HepG2 (cell line): ENCODE results near the gene SKI. TPM values are rescaled to one million over a fixed set of nuclear protein-coding genes. Genes with fewer than 3 reads are reported as not detected.

Source experiments
- DNMT1 ChIP-seq: sonication (generic); formaldehyde crosslinking; IDR thresholded peaks from 2 replicates; pipeline ENCODE4 v1.5.1; 2020; ENCODE audit warnings: mild to moderate bottlenecking, missing genetic modification reagents
- EEA1 ChIP-seq: sonication (generic); formaldehyde crosslinking; IDR thresholded peaks from 2 replicates; pipeline ENCODE4 v1.5.1; 2020; ENCODE audit warnings: mild to moderate bottlenecking, missing genetic modification reagents, borderline replicate concordance
- HNF4G ChIP-seq, 2 experiments: sonication (generic) in 1 of 2; formaldehyde crosslinking in 1 of 2; IDR thresholded peaks; 2 replicates each; pipeline versions ENCODE4 v1.4.0 to v1.6.1; 2011 to 2020; ENCODE audit warnings: borderline replicate concordance in 2 of 2, low read depth in 2 of 2, mild to moderate bottlenecking in 2 of 2, low read length in 1 of 2, missing genetic modification reagents in 1 of 2, moderate library complexity in 1 of 2
- JUND ChIP-seq: sonication (generic); formaldehyde crosslinking; IDR thresholded peaks from 2 replicates; pipeline ENCODE4 v1.8.0; 2022; ENCODE audit warnings: mild to moderate bottlenecking, missing genetic modification reagents
- RAD51 ChIP-seq: fragments of 450-650 bp; IDR thresholded peaks from 2 replicates; pipeline ENCODE4 v1.6.1; 2016; ENCODE audit warnings: borderline replicate concordance
- ZBTB49 ChIP-seq: sonication (generic); formaldehyde crosslinking; IDR thresholded peaks from 2 replicates; pipeline ENCODE4 v1.4.0; 2020; ENCODE audit warnings: missing genetic modification reagents, borderline replicate concordance
- ZMAT3 ChIP-seq: sonication (generic); formaldehyde crosslinking; conservative IDR thresholded peaks from 2 replicates; pipeline ENCODE4 v1.7.0; 2021; ENCODE audit warnings: missing genetic modification reagents
- ZNF382 ChIP-seq: sonication (generic); formaldehyde crosslinking; IDR thresholded peaks from 2 replicates; pipeline ENCODE4 v1.5.0; 2020; ENCODE audit warnings: missing genetic modification reagents, mild to moderate bottlenecking, borderline replicate concordance
- ZNF432 ChIP-seq: sonication (generic); formaldehyde crosslinking; IDR thresholded peaks from 2 replicates; pipeline ENCODE4 v1.5.0; 2020; ENCODE audit warnings: missing genetic modification reagents, mild to moderate bottlenecking, borderline replicate concordance
- ZNF567 ChIP-seq: sonication (generic); formaldehyde crosslinking; IDR thresholded peaks from 2 replicates; pipeline ENCODE4 v1.8.1; 2023; ENCODE audit warnings: mild to moderate bottlenecking, missing genetic modification reagents, borderline replicate concordance
- ZNF766 ChIP-seq: sonication (generic); formaldehyde crosslinking; IDR thresholded peaks from 2 replicates; pipeline ENCODE4 v1.5.0; 2020; ENCODE audit warnings: missing genetic modification reagents, borderline replicate concordance
- polyA plus RNA-seq, 8 experiments: library from polyadenylated mRNA; depleted of rRNA in 3 of 8; stranded (reverse) in 7 of 8; unstranded in 1 of 8; fragments of >200 nt; fragmentation: Illumina TruSeq in 4 of 8; extraction: Trizol in 4 of 8; gene quantifications; 2 replicates each; pipeline versions ENCODE4 v1.2.1 to v1.2.3, GENCODE V29; 2011 to 2016; ENCODE audit warnings: low read depth in 4 of 8, missing spikeins in 1 of 8, mixed read lengths in 1 of 8; ENCODE audit not compliant: insufficient read depth in 1 of 8
- total RNA-seq, 5 experiments: library from RNA; depleted of rRNA; stranded (reverse); fragments of >200 nt; fragmentation: Illumina TruSeq; extraction: Trizol; gene quantifications; 2 replicates each; pipeline ENCODE4 v1.2.3, GENCODE V29; 2016; ENCODE audit warnings: low read depth in 1 of 5
- TF ChIP-seq, protein P1 (sequence below): IDR thresholded peaks from 2 replicates; pipeline ENCODE4 v1.6.1; 2016; ENCODE audit warnings: low read depth, missing genetic modification reagents, missing compliant biosample characterization
- TF ChIP-seq, protein P2 (sequence below): sonication (generic); formaldehyde crosslinking; IDR thresholded peaks from 2 replicates; pipeline ENCODE4 v1.4.0; 2020; ENCODE audit warnings: mild to moderate bottlenecking, missing genetic modification reagents

The SKI gene
- total and polyA plus RNA-seq, 2 of the 13 experiments (the other 11 are each of a cell fraction or from before 2014, with no cell fraction given) = 4.7 to 6.9 TPM

- TF ChIP-seq, protein P1, sequence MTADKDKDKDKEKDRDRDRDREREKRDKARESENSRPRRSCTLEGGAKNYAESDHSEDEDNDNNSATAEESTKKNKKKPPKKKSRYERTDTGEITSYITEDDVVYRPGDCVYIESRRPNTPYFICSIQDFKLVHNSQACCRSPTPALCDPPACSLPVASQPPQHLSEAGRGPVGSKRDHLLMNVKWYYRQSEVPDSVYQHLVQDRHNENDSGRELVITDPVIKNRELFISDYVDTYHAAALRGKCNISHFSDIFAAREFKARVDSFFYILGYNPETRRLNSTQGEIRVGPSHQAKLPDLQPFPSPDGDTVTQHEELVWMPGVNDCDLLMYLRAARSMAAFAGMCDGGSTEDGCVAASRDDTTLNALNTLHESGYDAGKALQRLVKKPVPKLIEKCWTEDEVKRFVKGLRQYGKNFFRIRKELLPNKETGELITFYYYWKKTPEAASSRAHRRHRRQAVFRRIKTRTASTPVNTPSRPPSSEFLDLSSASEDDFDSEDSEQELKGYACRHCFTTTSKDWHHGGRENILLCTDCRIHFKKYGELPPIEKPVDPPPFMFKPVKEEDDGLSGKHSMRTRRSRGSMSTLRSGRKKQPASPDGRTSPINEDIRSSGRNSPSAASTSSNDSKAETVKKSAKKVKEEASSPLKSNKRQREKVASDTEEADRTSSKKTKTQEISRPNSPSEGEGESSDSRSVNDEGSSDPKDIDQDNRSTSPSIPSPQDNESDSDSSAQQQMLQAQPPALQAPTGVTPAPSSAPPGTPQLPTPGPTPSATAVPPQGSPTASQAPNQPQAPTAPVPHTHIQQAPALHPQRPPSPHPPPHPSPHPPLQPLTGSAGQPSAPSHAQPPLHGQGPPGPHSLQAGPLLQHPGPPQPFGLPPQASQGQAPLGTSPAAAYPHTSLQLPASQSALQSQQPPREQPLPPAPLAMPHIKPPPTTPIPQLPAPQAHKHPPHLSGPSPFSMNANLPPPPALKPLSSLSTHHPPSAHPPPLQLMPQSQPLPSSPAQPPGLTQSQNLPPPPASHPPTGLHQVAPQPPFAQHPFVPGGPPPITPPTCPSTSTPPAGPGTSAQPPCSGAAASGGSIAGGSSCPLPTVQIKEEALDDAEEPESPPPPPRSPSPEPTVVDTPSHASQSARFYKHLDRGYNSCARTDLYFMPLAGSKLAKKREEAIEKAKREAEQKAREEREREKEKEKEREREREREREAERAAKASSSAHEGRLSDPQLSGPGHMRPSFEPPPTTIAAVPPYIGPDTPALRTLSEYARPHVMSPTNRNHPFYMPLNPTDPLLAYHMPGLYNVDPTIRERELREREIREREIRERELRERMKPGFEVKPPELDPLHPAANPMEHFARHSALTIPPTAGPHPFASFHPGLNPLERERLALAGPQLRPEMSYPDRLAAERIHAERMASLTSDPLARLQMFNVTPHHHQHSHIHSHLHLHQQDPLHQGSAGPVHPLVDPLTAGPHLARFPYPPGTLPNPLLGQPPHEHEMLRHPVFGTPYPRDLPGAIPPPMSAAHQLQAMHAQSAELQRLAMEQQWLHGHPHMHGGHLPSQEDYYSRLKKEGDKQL = no peak
- no peak for TF ChIP-seq ZNF567
- TF ChIP-seq, protein P2, sequence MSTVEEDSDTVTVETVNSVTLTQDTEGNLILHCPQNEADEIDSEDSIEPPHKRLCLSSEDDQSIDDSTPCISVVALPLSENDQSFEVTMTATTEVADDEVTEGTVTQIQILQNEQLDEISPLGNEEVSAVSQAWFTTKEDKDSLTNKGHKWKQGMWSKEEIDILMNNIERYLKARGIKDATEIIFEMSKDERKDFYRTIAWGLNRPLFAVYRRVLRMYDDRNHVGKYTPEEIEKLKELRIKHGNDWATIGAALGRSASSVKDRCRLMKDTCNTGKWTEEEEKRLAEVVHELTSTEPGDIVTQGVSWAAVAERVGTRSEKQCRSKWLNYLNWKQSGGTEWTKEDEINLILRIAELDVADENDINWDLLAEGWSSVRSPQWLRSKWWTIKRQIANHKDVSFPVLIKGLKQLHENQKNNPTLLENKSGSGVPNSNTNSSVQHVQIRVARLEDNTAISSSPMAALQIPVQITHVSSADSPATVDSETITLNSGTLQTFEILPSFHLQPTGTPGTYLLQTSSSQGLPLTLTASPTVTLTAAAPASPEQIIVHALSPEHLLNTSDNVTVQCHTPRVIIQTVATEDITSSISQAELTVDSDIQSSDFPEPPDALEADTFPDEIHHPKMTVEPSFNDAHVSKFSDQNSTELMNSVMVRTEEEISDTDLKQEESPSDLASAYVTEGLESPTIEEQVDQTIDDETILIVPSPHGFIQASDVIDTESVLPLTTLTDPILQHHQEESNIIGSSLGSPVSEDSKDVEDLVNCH (CRISPR knock-in tag) = no peak
- no peak for TF ChIP-seq ZNF766 (CRISPR knock-in tag)
- TF ChIP-seq HNF4G (IDR thresholded peaks at IDR 0.05; ENCODE audit: borderline replicate concordance, low read depth, low read length) = no peak
- no peak for TF ChIP-seq HNF4G (CRISPR knock-in tag; IDR thresholded peaks at IDR 0.05; ENCODE audit: borderline replicate concordance, low read depth)
- no peak for TF ChIP-seq RAD51
- peak; percentile 57; the same call in 1 of the 2 replicates for TF ChIP-seq EEA1 (CRISPR knock-in tag)
- TF ChIP-seq ZBTB49 (CRISPR knock-in tag) = no peak
- peak; percentile 44; the same call in 1 of the 2 replicates for TF ChIP-seq DNMT1
- no peak for TF ChIP-seq ZNF432 (CRISPR knock-in tag)
- TF ChIP-seq ZMAT3 (CRISPR knock-in tag) = no peak; the same call in 1 of the 2 replicates
- peak; percentile 30; the same call in 1 of the 2 replicates for TF ChIP-seq JUND (CRISPR knock-in tag)
- TF ChIP-seq ZNF382 (CRISPR knock-in tag) = no peak
Observed at GRCh38 chr1:2189459-2190425, 38.4 kb upstream of the SKI start (continued).
